HCT116 (cell line): ENCODE results near the gene PCSK6.

Experiments used
- CEBPB ChIP-seq: IDR thresholded peaks from 2 replicates; pipeline ENCODE4 v1.6.1; 2012; ENCODE audit warnings: low read depth
- CTCF ChIP-seq, 3 experiments: fragments of 200-600 bp in 1 of 3; sonication (generic) in 1 of 3; IDR thresholded peaks in 2 of 3; conservative IDR thresholded peaks in 1 of 3; 2 replicates each; pipeline ENCODE4 v1.5.1; 2012 to 2017; ENCODE audit warnings: low read depth in 2 of 3, low read length in 2 of 3, antibody characterized with exemption in 1 of 3, borderline replicate concordance in 1 of 3, control low read depth in 1 of 3, mild to moderate bottlenecking in 1 of 3, mixed read lengths in 1 of 3, mixed run types in 1 of 3, moderate library complexity in 1 of 3; ENCODE audit not compliant: insufficient read depth in 1 of 3
- EGR1 ChIP-seq: IDR thresholded peaks from 2 replicates; pipeline ENCODE4 v1.6.1; 2012; ENCODE audit warnings: low read depth
- EZH2 ChIP-seq: fragments of 200-600 bp; sonication (generic); IDR thresholded peaks from 2 replicates; pipeline ENCODE4 v1.6.1; 2017; ENCODE audit warnings: antibody characterized with exemption, mixed run types
- JUND ChIP-seq: IDR thresholded peaks from 2 replicates; pipeline ENCODE4 v1.6.1; 2012
- MAX ChIP-seq: IDR thresholded peaks from 2 replicates; pipeline ENCODE4 v1.6.1; 2012
- POLR2A ChIP-seq: IDR thresholded peaks from 2 replicates; pipeline ENCODE4 v1.7.0; 2011; ENCODE audit warnings: borderline replicate concordance; ENCODE audit not compliant: insufficient read depth, insufficient read length; ENCODE audit errors: extremely low read depth
- POLR2AphosphoS5 ChIP-seq: IDR thresholded peaks from 2 replicates; pipeline ENCODE4 v1.6.1; 2011; ENCODE audit warnings: mild to moderate bottlenecking, low read depth, low read length, moderate library complexity
- YY1 ChIP-seq: IDR thresholded peaks from 2 replicates; pipeline ENCODE4 v1.6.1; 2011; ENCODE audit warnings: low read length, low read depth, moderate library complexity, mild to moderate bottlenecking; ENCODE audit not compliant: insufficient replicate concordance; ENCODE audit errors: extremely low read depth
- TF ChIP-seq, protein P1 (sequence below): IDR thresholded peaks from 2 replicates; pipeline ENCODE4 v1.6.1; 2012

- TF ChIP-seq CEBPB, result no peak
- TF ChIP-seq CTCF (IDR thresholded peaks at IDR 0.05 in 2 of 3, conservative IDR thresholded peaks at IDR 0.05 in 1 of 3; ENCODE audit: borderline replicate concordance in 1 of 3, insufficient read depth in 1 of 3, low read depth in 2 of 3, low read length in 2 of 3), result no peak
- TF ChIP-seq POLR2AphosphoS5, result no peak
- TF ChIP-seq POLR2A, result no peak
- no peak for TF ChIP-seq MAX
- no peak for TF ChIP-seq EZH2
- TF ChIP-seq, protein P1, sequence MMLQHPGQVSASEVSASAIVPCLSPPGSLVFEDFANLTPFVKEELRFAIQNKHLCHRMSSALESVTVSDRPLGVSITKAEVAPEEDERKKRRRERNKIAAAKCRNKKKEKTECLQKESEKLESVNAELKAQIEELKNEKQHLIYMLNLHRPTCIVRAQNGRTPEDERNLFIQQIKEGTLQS, result no peak
- TF ChIP-seq YY1, result no peak
- TF ChIP-seq JUND, result no peak
- TF ChIP-seq EGR1, result no peak
Measured at GRCh38 chr15:101394654-101395053, 94.9 kb downstream of the PCSK6 start.
